ENCODE results near the gene XYLT1. TPM values are rescaled to one million over a fixed set of nuclear protein-coding genes. Genes with fewer than 3 reads are reported as not detected.

XYLT1 gene
- total RNA-seq, 2 experiments from 2014 or later: 7.3 to 8.9 TPM

GRCh38 chr16:17417740-17418139 is 53.0 kb downstream of the XYLT1 start:
- Mint-ChIP-seq H3K4me3 (peak overlapping the region; percentile 4), H3K4me1 (ENCODE audit: low read depth) (peaks cover 39% of the 10 kb centered on the region), H3K9me3 (peaks cover 8% of the 10 kb centered on the region), H3K27me3 (no peaks in the 10 kb centered on the region), H3K36me3 (ENCODE audit: low read depth) (peaks cover 5% of the 10 kb centered on the region), H3K27ac (peak overlapping the region; percentile 98)
- ChIA-PET CTCF (interaction anchor here (1.0 to 2.3 kb wide), 7 partner anchors 20 to 53 kb away, joined by 3 to 8 read pairs (median 4); no protein-coding TSS in a partner anchor), POLR2A (interaction anchor here (0.7 to 1.9 kb wide), 7 partner anchors 28 to 70 kb away, joined by 3 to 8 read pairs (median 4); no protein-coding TSS in a partner anchor)
- TF ChIP-seq CTCF (IDR thresholded peaks at IDR 0.05): no peak
- ATAC-seq (no peak), DNase-seq (peak; percentile 45)
- intact Hi-C loops (cut with micrococcal nuclease): no loop called here

GRCh38 chr16:17416461-17417311 is 54.1 kb downstream of the XYLT1 start:
- CTCF ChIA-PET: interaction anchor here (0.7 to 2.3 kb wide), 14 partner anchors 15 to 223 kb away, joined by 3 to 8 read pairs (median 4); no protein-coding TSS in a partner anchor
- H3K27ac Mint-ChIP-seq: peak overlapping the region; percentile 98
- TF ChIP-seq CTCF (IDR thresholded peaks at IDR 0.05): peak; percentile 20
- POLR2A ChIA-PET: interaction anchor here (1.0 to 1.9 kb wide), 14 partner anchors 11 to 92 kb away, joined by 3 to 8 read pairs (median 5); no protein-coding TSS in a partner anchor
- ATAC-seq (peak; percentile 91), DNase-seq (peak; percentile 78)
- H3K9me3 Mint-ChIP-seq: peaks cover 8% of the 10 kb centered on the region
- H3K4me1 Mint-ChIP-seq (ENCODE audit: low read depth): peaks cover 39% of the 10 kb centered on the region
- H3K27me3 Mint-ChIP-seq: no peaks in the 10 kb centered on the region
- peaks cover 5% of the 10 kb centered on the region for H3K36me3 Mint-ChIP-seq (ENCODE audit: low read depth)
- H3K4me3 Mint-ChIP-seq: peak overlapping the region; percentile 74
- intact Hi-C loops (cut with micrococcal nuclease): no loop called here

- Mint-ChIP-seq H3K27ac (peak overlapping the region; percentile 80), H3K9me3 (peaks cover 9% of the 10 kb centered on the region), H3K4me3 (peak overlapping the region; percentile 17), H3K36me3 (ENCODE audit: low read depth) (peaks cover 8% of the 10 kb centered on the region), H3K27me3 (no peaks in the 10 kb centered on the region), H3K4me1 (ENCODE audit: low read depth) (peaks cover 42% of the 10 kb centered on the region)
- DNase-seq (no peak), ATAC-seq (no peak)
- TF ChIP-seq CTCF (IDR thresholded peaks at IDR 0.05): no peak
- CTCF ChIA-PET: interaction anchor here (1.4 kb wide), 1 partner anchor 9 kb away, joined by 4 read pairs; no protein-coding TSS in a partner anchor
- POLR2A ChIA-PET: interaction anchor here (1.4 kb wide), 1 partner anchor 45 kb away, joined by 7 read pairs; no protein-coding TSS in a partner anchor
- intact Hi-C loops (cut with micrococcal nuclease): no loop called here
Measured at GRCh38 chr16:17414916-17415315, 55.8 kb downstream of the XYLT1 start.

- CTCF ChIA-PET: no interaction called here
- DNase-seq (peak; percentile 64), ATAC-seq (peak; percentile 8)
- intact Hi-C loops (cut with micrococcal nuclease): no loop called here
- Mint-ChIP-seq H3K4me1 (ENCODE audit: low read depth) (peaks cover 42% of the 10 kb centered on the region), H3K9me3 (peaks cover 9% of the 10 kb centered on the region), H3K4me3 (peak overlapping the region; percentile 17), H3K27ac (peak overlapping the region; percentile 80), H3K36me3 (ENCODE audit: low read depth) (peaks cover 8% of the 10 kb centered on the region), H3K27me3 (no peaks in the 10 kb centered on the region)
- POLR2A ChIA-PET: no interaction called here
- TF ChIP-seq CTCF (IDR thresholded peaks at IDR 0.05): no peak
Measured at GRCh38 chr16:17414421-17414820, 56.3 kb downstream of the XYLT1 start.

- Mint-ChIP-seq H3K4me3 (no peak overlapping the region), H3K27ac (no peak overlapping the region), H3K36me3 (ENCODE audit: low read depth) (peaks cover 8% of the 10 kb centered on the region), H3K9me3 (peaks cover 9% of the 10 kb centered on the region), H3K4me1 (ENCODE audit: low read depth) (peaks cover 47% of the 10 kb centered on the region), H3K27me3 (no peaks in the 10 kb centered on the region)
- POLR2A ChIA-PET: no interaction called here
- no peak for ATAC-seq
- DNase-seq: no peak
- TF ChIP-seq CTCF (IDR thresholded peaks at IDR 0.05): no peak
- intact Hi-C loops (cut with micrococcal nuclease): no loop called here
- CTCF ChIA-PET: no interaction called here
Measured at GRCh38 chr16:17413508-17413907, 57.3 kb downstream of the XYLT1 start.

Data from activated CD8-positive, alpha-beta T cell treated with anti-CD3 and anti-CD28 coated beads for 36 hours (primary cell).